NCI-H2196 (cell line): ENCODE data around the gene ATP13A4.

ENCODE experiments used
- DNase-seq: peaks from one replicate; lab custom pipeline; 2025; ENCODE audit not compliant: unreplicated experiment; lab: John Stamatoyannopoulos, UW

The ATP13A4 gene

DNA sequence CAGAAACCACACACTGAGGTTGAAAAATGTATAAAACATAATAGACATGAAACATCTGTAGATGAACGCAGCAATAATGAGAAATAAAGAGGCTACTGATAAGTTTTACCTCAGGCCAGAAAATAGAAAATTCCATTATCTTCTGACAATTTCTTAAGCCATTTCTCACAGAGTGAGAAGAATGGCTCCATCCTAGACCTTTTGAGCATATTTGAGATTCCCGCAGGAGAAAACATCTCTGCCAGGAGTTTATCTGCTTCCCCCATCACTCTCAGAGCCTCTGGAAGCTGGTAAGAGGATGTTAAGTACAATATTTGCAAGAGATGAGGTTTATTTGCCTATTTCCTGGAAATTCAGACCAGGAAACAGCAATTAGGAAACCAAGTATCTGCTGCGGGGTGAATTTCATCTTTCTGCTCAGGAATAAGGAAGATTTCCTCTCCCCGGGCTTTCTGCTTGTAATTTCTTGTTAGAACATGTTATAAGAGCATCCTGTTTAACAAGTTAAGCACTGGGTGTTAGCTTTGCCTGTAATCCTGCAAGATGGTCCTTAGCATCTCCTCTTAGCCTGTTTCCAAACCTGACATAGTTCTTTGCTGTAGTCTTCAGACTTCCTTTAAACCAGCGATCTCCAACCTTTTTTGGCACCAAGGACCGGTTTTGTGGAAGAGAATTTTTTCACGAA, 54.8 kb downstream of the ATP13A4 start:
- DNase-seq = no peak

DNA sequence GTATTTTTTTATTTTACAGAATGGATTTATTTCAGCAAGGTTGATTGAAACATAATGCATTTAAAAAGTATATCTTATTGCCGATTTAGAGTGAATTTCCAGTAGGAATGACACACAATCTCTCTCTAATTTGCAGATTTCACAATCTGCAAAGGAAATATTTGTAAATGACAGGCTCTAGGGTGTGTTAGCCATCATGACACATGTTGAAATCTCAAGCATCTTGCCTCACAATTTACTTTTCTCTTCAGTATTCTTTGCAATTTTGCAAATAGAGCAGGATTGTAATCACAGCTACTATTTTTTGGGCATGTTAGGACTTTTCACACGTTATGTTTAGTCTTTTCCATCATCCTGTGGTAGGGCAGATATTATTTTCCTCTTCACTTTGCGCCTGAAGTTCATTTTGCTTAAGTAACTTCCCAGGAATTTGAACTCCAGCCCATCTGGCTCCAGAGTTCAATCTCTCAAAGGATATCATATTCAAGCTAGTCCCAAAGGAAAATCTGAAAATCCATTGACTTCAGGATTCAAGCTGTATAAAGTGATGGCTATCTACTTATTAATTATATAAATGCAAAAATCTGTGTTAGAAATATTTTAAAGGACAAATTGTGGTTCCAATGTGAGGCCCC, 55.4 kb downstream of the ATP13A4 start:
- DNase-seq = no peak

DNA sequence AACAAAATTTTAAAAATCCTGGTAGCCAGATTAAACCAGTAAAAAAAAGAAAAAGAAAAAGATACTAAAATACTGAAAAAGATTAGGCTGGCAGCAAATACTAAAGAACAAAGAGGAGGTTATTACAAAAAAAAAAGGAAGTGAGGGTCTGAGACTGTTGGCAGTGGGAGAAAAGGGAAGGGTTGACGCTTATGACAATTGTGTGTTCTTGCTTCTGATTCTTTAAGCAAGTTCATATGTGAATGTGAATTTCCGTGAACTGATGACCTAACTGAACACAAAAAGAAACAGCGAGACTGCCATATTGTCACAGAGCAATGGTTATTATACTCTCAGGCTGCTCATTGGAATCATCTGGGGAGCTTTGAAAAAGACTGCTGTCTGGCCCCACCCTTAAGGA, 56.5 kb downstream of the ATP13A4 start:
- no peak for DNase-seq

DNA sequence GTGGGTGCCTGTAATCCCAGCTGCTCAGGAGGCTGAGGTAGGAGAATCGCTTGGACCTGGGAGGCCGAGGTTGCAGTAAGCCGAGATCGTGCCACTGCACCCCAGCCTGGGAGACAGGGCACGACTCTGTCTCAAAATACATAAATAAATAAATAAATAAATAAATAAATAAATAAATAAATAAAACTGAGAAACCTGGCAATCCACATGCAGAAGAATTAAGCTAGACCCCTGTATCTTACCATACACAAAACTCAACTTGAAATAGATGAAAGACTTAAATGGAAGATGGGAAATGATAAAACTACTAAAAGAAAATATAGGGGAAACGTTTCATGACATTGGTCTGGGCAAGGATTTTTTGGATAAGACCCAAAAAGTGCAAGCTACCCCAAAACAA, 58.0 kb downstream of the ATP13A4 start:
- DNase-seq = no peak

DNA sequence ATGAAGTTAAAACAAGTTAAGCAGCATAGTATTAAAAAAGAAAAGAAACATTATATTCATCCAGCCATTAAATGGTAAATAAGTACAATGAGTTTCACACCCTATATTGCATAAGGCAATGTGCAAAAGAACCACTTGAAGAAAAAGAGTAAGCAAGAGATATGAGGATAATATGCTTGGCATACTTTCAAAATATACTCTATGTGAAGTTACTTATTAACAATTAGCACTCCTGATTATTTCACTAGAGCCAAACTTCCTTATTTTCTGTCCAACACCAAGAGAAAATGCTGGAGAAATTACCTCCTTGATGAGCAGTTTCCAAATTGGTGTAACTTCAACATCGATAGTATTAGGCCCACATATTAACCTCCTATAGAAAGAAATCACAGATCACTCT, 63.7 kb downstream of the ATP13A4 start:
- DNase-seq = no peak

DNA sequence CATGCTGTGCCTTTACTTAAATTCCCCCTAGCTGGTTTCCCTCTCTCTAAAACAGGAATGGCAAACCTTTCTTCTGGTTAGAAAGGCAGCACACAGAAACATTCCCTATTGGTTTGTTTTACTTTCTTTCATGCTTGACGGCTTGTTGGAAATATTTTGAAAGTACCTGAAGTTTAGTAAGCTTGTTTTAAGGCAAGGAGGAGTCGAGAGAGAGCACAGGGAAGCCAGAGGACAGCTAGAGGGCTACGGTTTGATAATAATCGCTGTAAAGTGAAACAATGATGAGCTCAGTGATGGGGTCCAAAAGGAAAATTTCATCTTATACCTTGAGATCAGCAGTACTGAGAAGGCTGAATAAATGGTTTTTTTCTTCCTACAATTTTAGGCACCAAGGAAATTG, 64.1 kb downstream of the ATP13A4 start:
- DNase-seq = no peak

DNA sequence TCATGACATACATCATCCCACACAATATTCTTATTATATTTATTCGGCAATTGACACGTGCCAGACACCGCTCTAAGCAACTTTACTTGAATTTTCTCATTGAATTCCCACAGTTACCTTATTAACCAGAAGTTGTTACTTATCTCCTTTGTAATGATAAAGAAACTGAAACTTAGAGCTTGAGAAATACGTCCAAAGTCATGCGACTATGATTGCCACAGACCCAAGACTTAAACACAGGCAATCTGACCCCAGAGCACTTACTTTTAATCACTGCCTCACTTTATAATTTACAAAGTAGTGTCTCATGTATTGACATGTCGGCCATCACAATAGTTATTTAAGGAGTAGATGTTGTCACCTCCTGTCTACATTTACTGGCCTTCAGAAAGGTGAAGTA, 64.7 kb downstream of the ATP13A4 start:
- no peak for DNase-seq

DNA sequence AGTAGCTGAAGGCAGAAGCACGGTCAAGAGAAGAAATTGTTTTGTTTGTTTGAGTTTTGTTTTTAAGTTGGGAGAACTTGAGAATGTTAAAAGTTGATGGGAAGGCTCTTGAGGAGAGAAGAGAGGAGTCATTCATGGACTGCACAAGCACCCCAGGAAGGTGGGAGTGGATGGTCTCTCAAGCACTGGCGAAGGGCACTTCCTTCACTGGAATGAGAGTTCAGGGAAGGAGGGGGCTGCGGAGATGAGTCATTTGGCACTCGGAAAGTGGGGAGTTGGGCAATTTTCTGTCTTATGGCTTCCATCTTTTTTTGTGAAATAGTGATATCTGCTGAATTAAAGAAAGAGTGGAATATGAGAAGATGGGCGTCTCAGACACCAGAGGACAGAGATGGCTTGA, 66.0 kb downstream of the ATP13A4 start:
- DNase-seq = no peak

DNA sequence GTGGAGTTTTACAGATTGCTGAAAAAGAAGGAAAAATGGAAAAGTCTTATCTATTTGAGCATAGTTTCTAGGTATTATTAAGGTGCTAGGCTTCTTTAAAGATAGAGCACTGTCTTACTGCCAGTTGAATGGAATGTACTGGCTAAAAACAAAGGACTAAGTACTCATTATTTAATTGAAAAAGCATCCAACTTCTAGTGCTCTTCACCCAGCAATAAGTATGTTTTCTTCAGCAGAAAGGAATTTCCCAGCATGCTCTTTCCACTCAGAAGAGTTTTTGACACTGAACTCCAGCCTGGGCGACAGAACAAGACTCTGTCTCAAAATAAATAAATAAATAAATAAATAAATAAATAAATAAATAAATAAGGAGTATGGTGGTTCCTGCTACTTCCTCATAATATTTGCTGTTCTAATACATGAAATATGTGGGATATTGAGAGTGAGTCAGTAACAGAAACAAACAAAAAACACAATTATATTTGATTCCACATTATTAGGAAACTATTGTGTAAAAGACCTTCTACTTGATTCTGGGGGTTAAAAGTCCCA, 70.6 kb downstream of the ATP13A4 start:
- no peak for DNase-seq

DNA sequence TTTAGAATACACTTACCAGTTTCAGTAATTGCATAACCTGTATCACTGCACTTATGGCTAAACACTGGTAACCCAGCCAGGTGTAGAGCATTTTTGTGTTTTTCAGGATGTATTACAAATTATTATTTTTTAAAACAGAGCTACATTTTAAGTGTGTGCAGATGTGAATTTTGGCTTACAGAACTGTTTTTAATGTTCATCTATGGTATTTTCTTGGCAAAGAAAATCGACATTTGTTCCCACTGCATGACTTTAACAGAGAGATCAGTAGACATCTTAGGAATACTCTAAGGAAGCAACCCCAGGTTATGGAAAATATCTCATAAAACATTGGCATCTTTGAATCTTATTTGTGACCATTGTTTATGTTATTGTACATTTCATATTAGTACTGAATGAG, 73.3 kb downstream of the ATP13A4 start:
- no peak for DNase-seq

DNA sequence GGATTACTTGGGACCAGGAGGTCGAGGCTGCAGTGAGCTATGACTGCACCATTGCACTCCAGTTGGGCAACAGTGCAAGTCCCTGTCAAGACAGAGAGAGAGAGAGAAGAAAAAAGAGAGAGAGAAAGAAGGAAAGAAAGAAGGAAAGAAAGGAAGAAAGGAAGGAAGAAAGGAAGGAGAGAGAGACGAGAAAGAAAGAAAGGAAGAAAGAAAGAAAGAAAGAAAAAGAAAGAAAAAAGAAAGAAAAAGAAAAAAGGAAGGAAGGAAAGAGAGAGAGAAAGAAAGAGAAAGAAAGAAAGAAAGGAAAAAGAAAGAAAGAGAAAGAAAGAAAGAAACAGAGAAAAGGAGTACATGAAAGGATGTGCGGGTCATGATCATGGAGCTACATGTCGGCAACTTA, 80.2 kb downstream of the ATP13A4 start:
- no peak for DNase-seq

DNA sequence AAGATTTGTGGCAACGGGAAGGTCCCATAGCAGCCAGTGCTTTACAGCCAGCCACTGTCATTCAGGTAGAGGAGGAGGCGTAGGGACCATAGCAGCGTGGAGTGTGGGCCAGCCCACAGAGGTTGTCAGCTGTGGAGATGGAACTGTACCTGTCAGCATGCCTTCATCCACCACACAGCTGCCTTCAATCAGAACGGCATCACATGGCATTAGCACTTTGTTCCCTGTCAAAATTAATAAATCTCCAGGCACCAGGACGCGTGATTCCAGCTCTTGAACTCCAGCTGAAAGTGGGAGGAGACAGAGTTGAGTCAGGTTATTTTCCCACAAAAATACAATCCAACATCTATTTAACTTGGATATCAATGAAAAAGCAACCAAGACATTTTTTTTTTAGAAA, 84.0 kb downstream of the ATP13A4 start:
- no peak for DNase-seq

DNA sequence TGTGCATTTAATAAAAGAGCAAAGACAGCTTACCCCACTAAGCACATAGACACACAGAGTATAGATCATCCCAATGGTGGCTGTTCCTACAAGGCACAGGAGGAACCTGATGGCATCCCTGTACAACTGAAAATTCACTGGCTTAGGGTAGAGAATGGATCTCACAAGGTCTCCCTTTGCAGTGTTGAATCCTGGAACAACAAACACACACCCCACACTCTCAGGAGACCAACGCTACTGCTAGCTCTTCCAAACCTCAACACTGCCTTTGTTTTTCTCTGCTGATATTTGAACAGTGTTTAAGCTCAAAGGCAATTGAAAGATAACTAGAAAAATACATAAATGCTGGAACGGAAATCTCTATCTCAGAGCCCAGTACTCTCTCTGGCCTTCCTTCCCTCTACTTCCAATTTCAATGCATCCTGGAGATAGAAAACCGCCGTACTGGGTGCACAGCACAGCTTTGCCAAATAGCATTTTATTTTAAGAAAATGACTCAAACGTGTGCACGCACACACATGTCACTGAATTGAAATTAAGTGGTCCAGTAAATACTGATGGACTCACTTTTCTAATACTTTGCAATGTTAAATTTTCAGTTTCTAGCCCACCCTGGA, 88.6 kb downstream of the ATP13A4 start:
- DNase-seq = no peak

DNA sequence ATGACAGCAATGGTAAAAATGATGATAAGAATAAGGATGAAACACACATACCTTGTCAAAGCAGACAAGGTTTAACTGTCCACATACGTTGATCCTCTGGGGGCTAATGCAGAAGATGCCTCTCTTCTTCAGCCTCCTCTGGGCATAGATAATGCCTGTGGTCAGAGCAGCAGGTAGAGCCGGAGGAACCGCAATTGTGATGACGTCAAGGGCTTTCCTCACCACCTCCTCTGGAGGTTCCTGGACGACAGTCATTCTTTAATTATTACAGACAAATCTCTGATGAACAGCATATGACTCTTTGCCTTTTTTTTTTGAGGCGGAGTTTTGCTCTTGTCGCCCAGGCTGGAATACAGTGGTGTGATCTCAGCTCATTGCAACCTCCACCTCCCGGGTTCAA, 89.8 kb downstream of the ATP13A4 start:
- no peak for DNase-seq

DNA sequence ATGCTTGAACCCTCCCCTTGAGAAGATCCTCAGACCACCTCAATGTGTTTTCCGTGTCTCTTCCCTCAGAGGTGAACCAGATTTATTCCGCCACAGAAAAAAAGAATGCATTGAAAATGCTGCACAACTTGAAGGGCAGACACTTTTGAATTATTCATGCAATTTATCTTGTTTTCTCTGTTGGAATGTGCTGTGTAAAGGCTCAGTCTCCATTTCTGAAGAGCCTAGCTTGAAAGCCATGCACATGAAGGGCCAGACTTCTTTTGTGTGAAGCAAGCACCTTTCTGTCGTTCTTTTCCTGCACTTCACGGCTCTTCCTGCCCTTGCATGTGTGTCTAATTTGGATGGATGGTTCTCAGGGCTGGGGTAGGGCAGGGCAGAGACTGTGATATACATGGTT, 97.2 kb downstream of the ATP13A4 start:
- no peak for DNase-seq

DNA sequence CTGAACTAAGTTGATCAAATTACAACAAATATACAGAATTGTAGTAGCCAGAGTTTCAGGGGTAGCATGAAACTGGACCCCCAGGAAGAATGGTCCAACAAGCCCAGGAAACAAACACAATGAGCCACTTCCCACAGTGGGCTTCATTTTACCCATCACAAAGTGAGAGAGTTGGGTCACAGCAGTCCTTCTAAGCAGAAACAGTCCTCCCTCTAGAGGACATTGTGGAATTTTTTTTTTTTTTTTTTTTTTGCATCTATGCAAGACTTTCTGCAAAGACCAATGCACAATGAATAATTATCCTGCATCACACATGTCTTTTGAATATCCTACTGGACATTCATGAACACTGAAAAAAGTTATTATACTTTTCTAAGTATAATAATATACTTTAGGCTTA, 102.4 kb downstream of the ATP13A4 start:
- peak; percentile 33 for DNase-seq

DNA sequence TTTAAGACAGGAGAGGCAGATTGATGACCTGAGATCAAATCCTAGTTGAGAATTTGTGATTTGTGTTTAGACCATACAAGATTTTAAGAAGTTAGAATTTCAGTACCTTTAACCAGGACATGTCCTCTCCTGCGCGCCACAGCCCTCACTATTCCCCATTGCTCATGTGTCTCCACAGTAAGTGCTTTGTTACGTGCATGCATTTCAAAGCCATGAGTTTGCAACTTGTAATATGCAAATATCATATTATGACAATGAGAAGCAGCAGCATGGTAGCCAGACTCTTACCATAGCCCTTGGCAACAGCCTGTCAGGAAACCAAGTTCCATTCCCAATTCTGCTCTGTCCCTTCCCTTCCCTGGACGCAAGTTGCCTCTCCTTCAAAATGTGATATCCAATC, 102.8 kb downstream of the ATP13A4 start:
- no peak for DNase-seq

DNA sequence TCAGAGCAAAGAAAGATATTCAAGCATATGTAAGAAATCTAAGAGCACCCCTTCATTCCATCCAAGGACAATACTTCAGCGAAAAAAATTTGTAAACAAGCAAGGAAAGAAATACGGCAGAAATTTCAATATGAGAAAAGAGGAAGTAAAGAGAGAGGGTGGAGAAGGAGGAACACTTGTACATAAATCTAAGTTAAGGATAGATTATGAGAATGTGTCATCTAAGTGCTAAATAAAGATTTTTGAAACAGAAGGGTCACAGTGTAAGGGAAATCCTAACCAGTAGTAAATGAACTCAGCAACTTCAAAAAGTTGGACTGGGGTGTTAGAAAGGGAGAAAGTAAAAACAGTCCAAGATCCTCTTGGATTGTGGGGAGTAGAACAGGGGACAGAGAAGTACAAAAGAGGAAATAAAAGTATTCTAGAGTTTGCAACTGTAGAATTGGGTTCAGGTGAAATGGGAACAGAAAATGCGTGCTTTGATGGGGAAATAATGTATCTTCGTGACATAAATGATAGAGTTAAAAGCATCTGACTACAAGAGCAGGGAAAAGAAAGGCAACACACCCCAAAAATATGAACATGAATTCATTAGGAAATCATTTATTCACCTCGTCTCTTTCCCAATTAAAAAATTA, 107.6 kb downstream of the ATP13A4 start:
- no peak for DNase-seq

DNA sequence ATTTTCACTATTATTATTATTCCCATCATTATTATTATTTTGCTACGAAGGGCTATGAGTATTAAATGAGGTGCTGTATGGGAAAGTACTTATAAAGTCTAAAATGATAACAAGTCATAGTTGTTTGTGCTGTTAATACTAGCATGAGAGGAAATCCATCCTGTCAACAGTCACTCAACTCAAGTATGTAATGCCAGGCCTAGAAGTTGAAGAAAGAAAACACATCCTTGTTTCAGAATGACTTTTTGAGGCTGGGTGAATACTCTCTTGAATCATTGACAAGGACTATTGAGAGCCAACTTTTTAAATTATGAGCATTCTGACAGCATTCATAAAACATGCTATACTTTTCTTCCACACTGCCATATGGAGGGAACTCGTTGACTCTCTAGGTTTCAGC, 115.3 kb downstream of the ATP13A4 start:
- no peak for DNase-seq

DNA sequence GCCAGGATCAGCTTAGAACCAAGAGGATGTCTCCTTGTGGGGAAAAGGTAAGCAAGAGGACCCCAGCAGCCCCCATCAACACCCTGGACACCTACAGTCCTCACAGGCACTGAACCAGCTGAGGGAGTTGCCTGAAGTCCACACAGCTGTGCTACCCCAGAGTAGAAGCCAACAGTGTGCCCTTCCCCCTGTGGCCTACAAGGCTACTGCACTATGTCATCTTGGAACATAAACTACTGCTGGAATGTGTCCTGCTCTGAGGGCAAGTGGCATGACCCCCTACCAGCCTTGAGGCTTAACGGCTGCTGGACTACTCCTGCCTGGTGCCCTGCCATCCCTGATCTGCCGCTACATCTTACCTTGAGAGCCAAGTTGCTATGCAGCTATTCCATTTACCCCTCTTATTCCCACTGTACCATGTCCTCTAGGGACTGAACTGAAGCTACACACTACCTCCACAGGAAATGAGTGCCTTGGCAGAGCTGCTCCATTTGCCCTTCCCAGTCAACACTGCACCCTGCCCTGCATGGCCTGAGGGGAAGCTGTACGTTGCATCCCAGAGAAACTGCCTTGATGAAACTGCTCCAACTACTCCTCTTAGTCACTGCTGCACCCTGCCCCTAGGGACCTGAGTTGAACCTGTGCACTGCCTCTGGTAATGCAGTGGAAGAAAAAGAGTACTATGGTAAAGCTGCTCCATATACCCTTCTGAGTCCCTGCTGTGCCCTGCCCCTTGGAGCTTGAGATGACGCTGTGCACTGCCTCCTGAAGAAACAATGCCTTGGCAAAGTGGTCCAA, 135.9 kb downstream of the ATP13A4 start:
- no peak for DNase-seq

DNA sequence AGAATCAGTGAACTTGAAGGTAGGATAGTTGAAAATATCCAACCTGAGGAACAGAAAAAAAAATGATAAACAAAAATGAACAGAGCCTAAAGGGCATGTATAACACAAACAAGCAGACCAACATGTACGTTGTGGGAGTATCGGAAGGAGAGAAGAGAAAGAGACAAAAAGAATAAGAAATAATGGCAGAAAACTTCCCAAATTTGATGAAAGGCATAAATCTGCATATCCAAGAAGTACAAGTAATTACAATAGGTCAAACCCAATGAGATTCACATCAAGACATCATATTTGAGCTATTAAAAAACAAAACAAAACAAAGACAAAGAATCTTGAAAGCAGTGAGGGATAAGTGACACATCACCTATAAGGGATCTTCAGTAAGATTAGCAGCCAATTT, 138.1 kb downstream of the ATP13A4 start:
- DNase-seq = no peak
